Osteocyte (in vitro differentiated cells): ENCODE measurements around the gene LRTM1. TPM values are rescaled to one million over a fixed set of nuclear protein-coding genes. Genes with fewer than 3 reads are reported as not detected.

Experiments
- DNase-seq: peaks from one replicate; pipeline ENCODE4 v3.0.0; 2021; ENCODE audit warnings: mixed read lengths; ENCODE audit not compliant: unreplicated experiment; ENCODE audit errors: extremely low spot score
- H3K27ac Mint-ChIP-seq: one replicate; pipeline ENCODE4 v1.8.0; 2021; ENCODE audit warnings: mild to moderate bottlenecking, mixed read lengths; ENCODE audit not compliant: unreplicated experiment
- H3K27me3 Mint-ChIP-seq: one replicate; pipeline ENCODE4 v1.8.0; 2021; ENCODE audit warnings: mixed read lengths; ENCODE audit not compliant: unreplicated experiment
- H3K36me3 Mint-ChIP-seq: one replicate; pipeline ENCODE4 v1.8.0; 2021; ENCODE audit warnings: mixed read lengths; ENCODE audit not compliant: unreplicated experiment
- H3K4me1 Mint-ChIP-seq: one replicate; pipeline ENCODE4 v1.8.0; 2021; ENCODE audit warnings: mixed read lengths; ENCODE audit not compliant: unreplicated experiment
- H3K4me3 Mint-ChIP-seq: one replicate; pipeline ENCODE4 v1.8.0; 2021; ENCODE audit warnings: mild to moderate bottlenecking, moderate library complexity, mixed read lengths; ENCODE audit not compliant: unreplicated experiment
- H3K9me3 Mint-ChIP-seq: one replicate; pipeline ENCODE4 v1.8.0; 2021; ENCODE audit warnings: mixed read lengths; ENCODE audit not compliant: unreplicated experiment
- total RNA-seq: library from RNA; stranded (reverse); gene quantifications from 2 replicates; pipeline ENCODE4 v1.2.1, GENCODE V29; 2021
- TF ChIP-seq, protein P1 (sequence below): fragments of 200-600 bp; sonication (generic); IDR thresholded peaks from 2 replicates; pipeline ENCODE4 v1.5.0; 2021; ENCODE audit warnings: antibody characterized with exemption, mild to moderate bottlenecking, moderate library complexity

LRTM1 gene
- total RNA-seq, 1 donor from 2014 or later: not detected

DNA sequence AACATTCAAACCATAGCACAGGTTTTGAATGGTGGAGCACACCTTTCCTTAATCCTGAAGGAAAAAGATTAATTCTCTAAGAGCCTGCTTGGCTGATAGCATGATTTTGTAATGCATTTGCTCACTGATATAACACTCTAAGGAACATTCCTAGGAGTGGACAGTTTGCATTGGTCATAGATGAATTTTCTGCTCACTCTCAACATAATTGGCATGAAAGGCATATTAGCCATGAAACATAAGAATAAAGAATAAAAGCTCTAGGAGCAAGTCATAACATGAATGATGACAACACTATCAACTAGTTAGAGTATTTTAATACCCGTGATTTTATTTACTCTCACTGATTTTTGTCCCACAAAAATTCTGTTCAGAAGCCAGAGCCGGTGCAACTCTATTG lies 34.3 kb upstream of the LRTM1 start:
- Mint-ChIP-seq H3K9me3 (no peaks in the 10 kb centered on the region), H3K4me3 (no peak overlapping the region), H3K27me3 (no peaks in the 10 kb centered on the region), H3K4me1 (peaks cover 56% of the 10 kb centered on the region), H3K36me3 (no peaks in the 10 kb centered on the region), H3K27ac (no peak overlapping the region)
- no peak for DNase-seq
- TF ChIP-seq, protein P1, sequence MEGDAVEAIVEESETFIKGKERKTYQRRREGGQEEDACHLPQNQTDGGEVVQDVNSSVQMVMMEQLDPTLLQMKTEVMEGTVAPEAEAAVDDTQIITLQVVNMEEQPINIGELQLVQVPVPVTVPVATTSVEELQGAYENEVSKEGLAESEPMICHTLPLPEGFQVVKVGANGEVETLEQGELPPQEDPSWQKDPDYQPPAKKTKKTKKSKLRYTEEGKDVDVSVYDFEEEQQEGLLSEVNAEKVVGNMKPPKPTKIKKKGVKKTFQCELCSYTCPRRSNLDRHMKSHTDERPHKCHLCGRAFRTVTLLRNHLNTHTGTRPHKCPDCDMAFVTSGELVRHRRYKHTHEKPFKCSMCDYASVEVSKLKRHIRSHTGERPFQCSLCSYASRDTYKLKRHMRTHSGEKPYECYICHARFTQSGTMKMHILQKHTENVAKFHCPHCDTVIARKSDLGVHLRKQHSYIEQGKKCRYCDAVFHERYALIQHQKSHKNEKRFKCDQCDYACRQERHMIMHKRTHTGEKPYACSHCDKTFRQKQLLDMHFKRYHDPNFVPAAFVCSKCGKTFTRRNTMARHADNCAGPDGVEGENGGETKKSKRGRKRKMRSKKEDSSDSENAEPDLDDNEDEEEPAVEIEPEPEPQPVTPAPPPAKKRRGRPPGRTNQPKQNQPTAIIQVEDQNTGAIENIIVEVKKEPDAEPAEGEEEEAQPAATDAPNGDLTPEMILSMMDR: no peak

DNA sequence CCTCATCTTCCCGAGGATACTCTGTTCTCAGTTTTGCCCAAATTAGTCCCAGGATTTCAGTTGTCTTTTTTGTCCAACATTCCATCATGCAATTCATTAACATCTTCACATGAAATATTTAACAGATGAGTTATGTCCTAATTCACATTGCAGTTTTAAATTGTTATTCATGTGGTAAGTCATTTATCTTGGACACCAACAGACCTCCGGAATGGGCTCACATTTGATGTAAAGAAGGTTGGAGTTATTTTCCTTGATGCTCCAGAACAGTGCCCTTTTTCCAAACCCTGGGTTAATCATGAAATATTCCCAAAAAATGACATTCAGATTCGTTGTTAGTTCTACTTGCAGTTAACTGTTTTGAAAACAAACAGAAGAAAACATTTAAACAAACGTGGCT lies 32.8 kb upstream of the LRTM1 start:
- H3K4me1 Mint-ChIP-seq: peaks cover 46% of the 10 kb centered on the region
- H3K27ac Mint-ChIP-seq: no peak overlapping the region
- no peaks in the 10 kb centered on the region for H3K9me3 Mint-ChIP-seq
- no peaks in the 10 kb centered on the region for H3K36me3 Mint-ChIP-seq
- TF ChIP-seq, protein P1: no peak
- no peak for DNase-seq
- no peaks in the 10 kb centered on the region for H3K27me3 Mint-ChIP-seq
- no peak overlapping the region for H3K4me3 Mint-ChIP-seq

DNA sequence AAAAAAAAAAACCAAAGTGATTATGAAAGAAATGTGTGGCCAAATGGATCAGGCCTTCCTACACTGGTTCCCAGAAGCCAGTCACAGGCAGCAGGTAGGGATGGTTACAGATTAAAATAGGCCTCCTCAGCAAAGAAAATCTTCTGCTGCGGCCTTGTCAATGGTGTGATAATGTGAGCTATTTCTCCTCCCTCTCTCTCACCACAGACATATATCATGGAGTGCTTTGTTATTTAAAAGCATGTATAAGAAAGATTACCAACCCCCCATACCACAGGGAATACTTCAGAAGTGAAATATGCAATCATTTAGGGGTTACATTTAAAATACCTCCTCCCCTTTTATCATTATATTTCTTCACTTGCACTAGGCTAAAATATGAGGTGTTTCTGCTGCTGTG lies 32.2 kb upstream of the LRTM1 start:
- Mint-ChIP-seq H3K36me3 (no peaks in the 10 kb centered on the region), H3K27ac (no peak overlapping the region), H3K9me3 (no peaks in the 10 kb centered on the region), H3K4me1 (peaks cover 40% of the 10 kb centered on the region), H3K4me3 (no peak overlapping the region), H3K27me3 (no peaks in the 10 kb centered on the region)
- TF ChIP-seq, protein P1: no peak
- no peak for DNase-seq

DNA sequence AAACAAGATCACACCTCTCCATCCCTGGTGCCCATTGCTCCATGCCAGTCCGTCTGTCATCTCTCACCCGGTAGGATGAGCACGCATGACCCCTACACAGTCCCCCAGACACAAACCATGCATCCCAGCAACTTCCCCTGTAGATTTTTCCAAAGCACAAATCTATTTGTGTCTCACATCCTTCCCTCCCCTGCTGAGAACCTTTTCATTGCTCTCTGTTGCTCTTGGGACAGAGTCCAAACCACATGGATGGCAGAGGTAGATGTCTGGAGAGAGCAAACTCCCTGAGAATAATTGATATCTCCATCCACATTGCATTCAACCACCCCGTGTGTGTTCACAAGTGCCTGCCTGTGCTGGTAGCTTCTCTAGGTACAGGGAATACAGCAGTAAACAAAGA lies 29.9 kb upstream of the LRTM1 start:
- Mint-ChIP-seq H3K27ac (no peak overlapping the region), H3K36me3 (no peaks in the 10 kb centered on the region), H3K27me3 (no peaks in the 10 kb centered on the region), H3K4me1 (peaks cover 50% of the 10 kb centered on the region), H3K4me3 (no peak overlapping the region), H3K9me3 (no peaks in the 10 kb centered on the region)
- no peak for DNase-seq
- TF ChIP-seq, protein P1: no peak

DNA sequence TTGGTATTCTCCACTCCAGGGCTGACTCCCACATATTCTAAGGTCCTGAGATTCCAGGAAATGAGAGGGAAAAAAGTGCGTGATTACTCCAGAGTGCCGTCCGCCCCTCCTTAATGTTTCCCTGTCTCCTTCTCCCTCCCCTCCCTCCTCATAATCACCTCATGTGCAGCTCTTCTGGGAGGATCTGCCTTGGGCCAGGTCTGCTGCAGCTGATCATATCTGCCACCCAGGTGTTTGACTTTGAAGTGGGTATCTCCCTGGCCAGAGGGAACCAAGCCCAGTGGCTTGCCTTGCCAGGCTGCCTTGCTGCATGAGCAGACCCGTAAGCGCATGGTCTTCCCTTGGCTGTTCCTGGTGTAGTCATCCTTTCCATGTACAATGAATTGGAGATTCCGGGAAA lies 28.1 kb upstream of the LRTM1 start:
- H3K36me3 Mint-ChIP-seq: no peaks in the 10 kb centered on the region
- no peak for DNase-seq
- no peaks in the 10 kb centered on the region for H3K27me3 Mint-ChIP-seq
- no peak overlapping the region for H3K27ac Mint-ChIP-seq
- no peaks in the 10 kb centered on the region for H3K9me3 Mint-ChIP-seq
- TF ChIP-seq, protein P1: no peak
- H3K4me3 Mint-ChIP-seq: no peak overlapping the region
- H3K4me1 Mint-ChIP-seq: peaks cover 59% of the 10 kb centered on the region
